D341Med (cell line): ENCODE results near the gene NDUFA1.
"Not testable (repeated sequence)": the region's sequence is repeated elsewhere in the genome, so short reads cannot be mapped to it uniquely, and the experiment has no call there.

Source experiments
- DNase-seq: peaks from one replicate; pipeline ENCODE4 v3.0.0; 2012; ENCODE audit warnings: low spot score

Gene NDUFA1

GRCh38 chrX:119900976-119901375 lies 29.3 kb downstream of the NDUFA1 start:
- no peak for DNase-seq

DNA sequence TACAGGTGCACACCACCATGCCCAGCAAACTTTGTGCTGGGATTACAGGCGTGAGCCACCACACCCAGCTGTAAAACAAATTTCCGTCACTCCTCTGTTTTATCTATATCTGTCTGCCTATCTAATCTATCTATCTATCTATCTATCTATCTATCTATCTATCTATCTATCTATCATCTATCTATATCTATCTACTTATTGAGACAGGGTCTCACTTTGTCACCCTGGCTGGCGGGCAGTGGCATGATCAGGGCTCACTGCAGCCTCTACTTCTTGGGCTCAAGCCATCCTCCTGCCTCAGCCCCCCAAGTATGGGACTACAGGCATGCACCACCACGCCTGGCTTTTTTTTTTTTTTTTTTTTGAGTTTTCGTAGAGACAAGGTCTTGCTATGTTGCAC lies 44.7 kb downstream of the NDUFA1 start:
- no peak for DNase-seq

DNA sequence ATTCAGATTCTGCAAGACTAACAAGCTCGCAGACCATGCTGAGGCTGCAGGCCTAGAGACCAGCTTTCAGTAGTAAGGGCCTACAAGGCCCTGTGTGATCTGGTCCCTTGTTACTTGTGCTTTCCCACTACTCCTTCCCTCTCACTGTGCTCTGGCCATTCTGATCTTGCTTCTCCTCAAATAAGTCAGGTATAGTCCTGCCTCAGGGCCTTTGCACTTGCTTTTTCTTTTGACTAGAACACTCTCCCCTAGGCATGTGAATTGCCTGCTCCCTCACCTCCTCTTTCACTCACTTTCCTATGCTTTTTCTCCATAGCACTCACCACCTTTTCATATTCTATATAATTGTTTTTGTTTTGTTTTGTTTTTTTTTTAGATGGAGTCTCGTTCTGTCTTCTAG lies 46.2 kb downstream of the NDUFA1 start:
- DNase-seq = no peak

DNA sequence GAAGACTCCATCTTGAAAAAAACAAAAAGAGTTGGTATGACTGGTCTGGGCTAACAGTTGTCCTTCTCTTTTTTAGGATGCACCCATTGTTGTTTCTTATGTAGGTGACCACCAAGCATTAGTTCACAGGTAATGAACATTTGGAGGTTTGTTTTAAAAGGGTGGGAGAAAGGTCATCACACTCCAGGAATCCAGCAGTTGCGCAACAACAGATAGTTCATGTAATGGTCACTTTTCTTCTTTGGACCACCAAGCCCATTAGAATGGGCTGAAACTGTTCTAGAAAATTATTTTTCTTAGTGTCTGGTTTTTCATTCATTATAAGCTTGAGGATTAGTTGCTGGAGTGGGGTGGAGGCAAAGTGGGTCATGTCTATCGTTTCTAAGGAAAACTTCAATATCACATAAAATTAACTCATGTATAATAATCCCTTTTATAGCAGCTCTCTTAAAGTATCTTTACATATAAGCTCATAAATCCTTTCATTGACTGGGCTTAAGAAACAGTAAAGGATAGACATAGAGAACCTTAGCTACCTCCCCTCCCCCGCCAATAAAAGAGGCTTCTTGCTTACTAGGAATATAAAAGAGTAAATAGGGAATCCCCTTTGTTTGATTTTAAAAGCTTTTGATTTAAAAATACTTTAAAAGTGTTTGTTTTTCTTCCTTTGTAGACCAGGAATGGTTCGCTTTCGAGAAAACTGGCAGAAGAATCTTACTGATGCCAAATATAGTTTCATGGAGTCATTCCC lies 48.4 kb downstream of the NDUFA1 start:
- no peak for DNase-seq

- not testable (repeated sequence) for DNase-seq
Observed at GRCh38 chrX:119922391-119922790, 50.8 kb downstream of the NDUFA1 start.
